T-helper 17 cell (primary cell): ENCODE results near the gene SLBP. TPM values are rescaled to one million over a fixed set of nuclear protein-coding genes. Genes with fewer than 3 reads are reported as not detected.

Experiments
- ATAC-seq: fragments of 150-1000 bp; cut with Tn5 transposase; 2 replicates; pipeline ENCODE4 v1.10.0; 2021; ENCODE audit warnings: mild to moderate bottlenecking, moderate library complexity
- DNase-seq, 3 donors: peaks; one replicate each; pipeline versions ENCODE4 v3.0.0 to v3.0.0-alpha.2; 2020 to 2021
- H3K9me3 ChIP-seq: one replicate; pipeline ENCODE4 v1.7.0; 2013; ENCODE audit warnings: low read length, mild to moderate bottlenecking; ENCODE audit not compliant: control insufficient read depth, poor library complexity, severe bottlenecking
- H3K27ac Mint-ChIP-seq: one replicate; pipeline ENCODE4 v1.8.0; 2022; ENCODE audit warnings: mild to moderate bottlenecking, moderate library complexity, mixed read lengths
- H3K27me3 Mint-ChIP-seq: one replicate; pipeline ENCODE4 v1.8.0; 2022; ENCODE audit warnings: mixed read lengths
- H3K36me3 Mint-ChIP-seq: one replicate; pipeline ENCODE4 v1.8.0; 2022; ENCODE audit warnings: low read depth, mixed read lengths
- H3K4me1 Mint-ChIP-seq: one replicate; pipeline ENCODE4 v1.8.0; 2022; ENCODE audit warnings: mild to moderate bottlenecking, mixed read lengths
- H3K4me3 Mint-ChIP-seq: one replicate; pipeline ENCODE4 v1.8.0; 2022; ENCODE audit warnings: mild to moderate bottlenecking, moderate library complexity, mixed read lengths
- total RNA-seq, 4 donors: library from RNA in 2 of 4; stranded (reverse) in 2 of 4; gene quantifications; one replicate each; pipeline ENCODE4 v1.2.3 and lab custom pipeline; 2022 to 2026

SLBP gene
- total RNA-seq, 2 donors from 2014 or later = 24.9 to 36.0 TPM

DNA sequence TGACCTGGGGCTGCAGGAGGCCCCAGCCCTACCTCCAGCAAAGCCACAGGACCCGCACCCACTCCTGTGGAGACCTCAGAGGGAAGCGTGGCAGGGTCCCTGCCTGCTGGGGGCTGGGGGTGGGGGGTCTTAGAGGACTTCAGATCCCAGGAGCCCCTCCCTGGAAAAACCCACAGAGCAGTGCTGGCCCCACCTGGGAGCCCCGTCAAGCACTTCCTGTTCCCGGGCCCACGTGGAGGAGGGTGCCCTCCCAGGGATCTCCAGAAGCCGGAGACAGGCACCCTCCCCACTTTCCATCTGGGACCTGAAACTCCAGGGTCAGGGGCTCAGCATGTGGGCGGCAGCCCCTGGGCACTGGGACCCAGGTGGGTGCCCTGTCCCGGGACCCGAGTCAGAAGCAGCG lies 41.2 kb upstream of the SLBP start:
- DNase-seq (no peak), ATAC-seq (no peak)
- no peaks in the 10 kb centered on the region for H3K4me1 Mint-ChIP-seq
- H3K36me3 Mint-ChIP-seq = no peaks in the 10 kb centered on the region
- no peak overlapping the region for H3K4me3 Mint-ChIP-seq
- no peaks in the 10 kb centered on the region for H3K27me3 Mint-ChIP-seq
- H3K9me3 ChIP-seq = no peaks in the 10 kb centered on the region
- H3K27ac Mint-ChIP-seq = no peak overlapping the region

- DNase-seq = no peak
- Mint-ChIP-seq H3K36me3 (no peaks in the 10 kb centered on the region), H3K27ac (no peak overlapping the region), H3K27me3 (no peaks in the 10 kb centered on the region), H3K4me3 (no peak overlapping the region), H3K4me1 (no peaks in the 10 kb centered on the region)
- ATAC-seq = peak; percentile 38
- H3K9me3 ChIP-seq = no peaks in the 10 kb centered on the region
Observed at GRCh38 chr4:1752284-1753041, 40.3 kb upstream of the SLBP start.

- no peak overlapping the region for H3K4me3 Mint-ChIP-seq
- no peak for DNase-seq
- no peak for ATAC-seq
- no peak overlapping the region for H3K27ac Mint-ChIP-seq
- no peaks in the 10 kb centered on the region for H3K27me3 Mint-ChIP-seq
- H3K9me3 ChIP-seq = no peaks in the 10 kb centered on the region
- no peaks in the 10 kb centered on the region for H3K4me1 Mint-ChIP-seq
- no peaks in the 10 kb centered on the region for H3K36me3 Mint-ChIP-seq
Observed at GRCh38 chr4:1751919-1752283, 39.8 kb upstream of the SLBP start.

DNA sequence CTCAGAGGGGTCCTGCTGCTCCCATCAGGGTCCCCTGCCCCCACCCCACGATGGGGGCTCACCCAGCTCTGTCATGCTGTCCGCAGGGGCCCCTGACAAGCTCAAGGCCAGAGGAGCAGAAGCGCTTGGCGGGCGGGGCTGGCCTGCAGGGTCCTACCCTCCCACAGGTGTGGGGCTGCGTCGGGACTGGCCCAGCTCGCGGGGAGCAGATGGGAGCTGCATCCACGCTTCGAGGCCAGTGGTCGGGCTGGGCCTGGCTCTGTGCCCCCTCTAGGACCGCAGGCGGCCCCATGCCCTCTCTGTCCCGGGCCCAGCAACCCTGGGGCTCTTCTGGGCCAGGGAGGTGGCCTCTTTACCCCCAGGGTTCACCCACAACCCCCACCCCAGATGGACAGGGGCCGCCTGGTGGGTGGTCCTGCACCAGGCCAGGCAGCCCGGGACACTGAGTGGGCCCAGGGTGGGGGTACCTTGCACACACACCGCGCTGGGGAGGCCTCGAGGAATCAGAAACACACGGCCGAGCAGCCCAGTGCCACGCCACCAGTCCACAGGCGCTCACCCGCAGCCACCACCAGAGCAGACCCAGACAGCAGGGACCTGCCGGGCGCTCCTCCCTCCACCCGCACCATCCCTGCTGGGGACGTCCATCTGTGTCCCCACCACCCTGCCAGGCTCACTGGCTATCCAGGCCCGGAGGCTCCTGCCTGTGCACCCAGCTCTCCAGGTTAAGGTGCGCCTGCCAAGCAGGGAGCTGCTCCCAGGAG lies 39.2 kb upstream of the SLBP start:
- Mint-ChIP-seq H3K4me1 (no peaks in the 10 kb centered on the region), H3K4me3 (no peak overlapping the region)
- no peak for ATAC-seq

GRCh38 chr4:1750381-1751154 lies 38.4 kb upstream of the SLBP start:
- Mint-ChIP-seq H3K4me3 (peak overlapping the region; percentile 41), H3K36me3 (no peaks in the 10 kb centered on the region), H3K27ac (no peak overlapping the region), H3K27me3 (no peaks in the 10 kb centered on the region), H3K4me1 (no peaks in the 10 kb centered on the region)
- DNase-seq (no peak), ATAC-seq (no peak)
- no peaks in the 10 kb centered on the region for H3K9me3 ChIP-seq

More for the DNA sequence above, 39.2 kb upstream of the SLBP start:
- no peak for DNase-seq
- no peak overlapping the region for H3K27ac Mint-ChIP-seq
- H3K9me3 ChIP-seq = no peaks in the 10 kb centered on the region
- H3K36me3 Mint-ChIP-seq = no peaks in the 10 kb centered on the region
- no peaks in the 10 kb centered on the region for H3K27me3 Mint-ChIP-seq

GRCh38 chr4:1749826-1750225 lies 37.7 kb upstream of the SLBP start:
- Mint-ChIP-seq H3K4me3 (no peak overlapping the region), H3K36me3 (no peaks in the 10 kb centered on the region), H3K27me3 (no peaks in the 10 kb centered on the region), H3K27ac (no peak overlapping the region), H3K4me1 (no peaks in the 10 kb centered on the region)
- no peak for DNase-seq
- H3K9me3 ChIP-seq = no peaks in the 10 kb centered on the region
- no peak for ATAC-seq

DNA sequence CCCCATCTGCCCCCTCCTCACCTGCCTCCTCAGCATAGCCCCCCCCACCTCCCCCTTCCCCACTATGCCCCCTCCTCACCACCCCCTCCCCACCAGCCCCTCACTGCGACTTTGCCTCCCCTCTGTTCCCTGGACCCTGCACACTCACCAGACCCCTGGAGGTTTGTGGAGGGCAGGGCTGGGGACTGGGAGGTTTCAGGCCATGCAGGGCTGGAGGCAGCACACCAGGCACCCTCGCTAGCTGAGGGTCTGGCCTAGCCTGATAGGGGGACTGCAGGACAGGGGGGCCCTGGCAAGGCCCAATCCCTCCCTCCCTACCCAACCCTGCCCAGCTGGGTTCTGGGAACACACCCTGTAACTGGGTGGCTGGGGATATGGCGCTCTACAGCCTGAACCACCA lies 37.3 kb upstream of the SLBP start:
- no peaks in the 10 kb centered on the region for H3K27me3 Mint-ChIP-seq
- H3K9me3 ChIP-seq = no peaks in the 10 kb centered on the region
- H3K4me1 Mint-ChIP-seq = no peaks in the 10 kb centered on the region
- ATAC-seq (no peak), DNase-seq (no peak)
- no peak overlapping the region for H3K27ac Mint-ChIP-seq
- no peaks in the 10 kb centered on the region for H3K36me3 Mint-ChIP-seq
- no peak overlapping the region for H3K4me3 Mint-ChIP-seq

DNA sequence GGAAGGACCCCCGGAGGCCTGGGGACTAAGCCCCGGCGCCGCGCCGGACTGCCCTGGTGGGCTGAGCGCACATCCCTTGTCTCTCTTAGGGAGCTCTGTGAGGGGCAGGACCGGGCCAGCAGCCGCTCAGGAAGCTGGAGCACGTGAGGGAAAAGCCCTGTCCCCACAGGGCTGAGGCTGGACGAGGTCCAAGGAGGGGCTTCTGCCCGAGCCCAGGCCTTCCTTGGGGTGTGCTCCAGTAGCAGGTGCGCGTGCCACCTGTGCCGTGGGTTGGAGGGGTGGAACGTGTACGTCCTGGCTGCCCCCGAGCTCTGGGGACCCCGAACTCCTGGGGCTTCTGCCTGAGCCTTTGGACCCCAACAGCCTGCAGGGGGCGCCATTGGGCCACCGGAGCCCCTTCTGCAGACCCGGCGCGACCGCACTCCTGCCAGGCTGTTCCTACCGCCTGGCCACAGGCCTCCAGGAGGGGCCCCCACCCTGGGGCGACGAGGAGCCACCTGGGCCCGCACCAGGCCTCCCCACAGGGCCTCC lies 36.4 kb upstream of the SLBP start:
- Mint-ChIP-seq H3K36me3 (no peaks in the 10 kb centered on the region), H3K4me1 (no peaks in the 10 kb centered on the region), H3K27me3 (no peaks in the 10 kb centered on the region), H3K4me3 (no peak overlapping the region), H3K27ac (no peak overlapping the region)
- peak; percentile 65 for ATAC-seq
- peak; percentile 68 to 78 (median 75) for DNase-seq
- H3K9me3 ChIP-seq = no peaks in the 10 kb centered on the region

DNA sequence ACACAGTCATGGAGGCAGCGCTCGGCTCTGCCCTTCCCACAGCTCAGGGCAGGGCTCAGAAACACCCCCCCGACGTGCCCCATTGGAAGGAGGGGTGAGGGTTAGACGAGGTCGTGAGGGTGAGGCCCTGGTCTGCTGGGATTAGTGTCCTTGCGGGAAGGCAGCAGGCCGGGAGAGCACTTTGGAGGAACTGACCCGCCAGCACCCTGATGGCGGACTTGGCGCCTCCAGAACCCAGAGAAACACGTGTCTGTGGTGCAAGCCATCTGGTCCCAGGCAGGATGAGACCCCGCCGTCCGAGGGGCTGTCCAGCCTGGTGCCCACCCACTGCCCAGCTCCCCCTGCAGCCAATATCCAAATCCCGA lies 35.5 kb upstream of the SLBP start:
- H3K27me3 Mint-ChIP-seq = no peaks in the 10 kb centered on the region
- DNase-seq (no peak), ATAC-seq (no peak)
- H3K4me3 Mint-ChIP-seq = peak overlapping the region; percentile 7
- H3K36me3 Mint-ChIP-seq = no peaks in the 10 kb centered on the region
- no peaks in the 10 kb centered on the region for H3K4me1 Mint-ChIP-seq
- no peak overlapping the region for H3K27ac Mint-ChIP-seq
- no peaks in the 10 kb centered on the region for H3K9me3 ChIP-seq

DNA sequence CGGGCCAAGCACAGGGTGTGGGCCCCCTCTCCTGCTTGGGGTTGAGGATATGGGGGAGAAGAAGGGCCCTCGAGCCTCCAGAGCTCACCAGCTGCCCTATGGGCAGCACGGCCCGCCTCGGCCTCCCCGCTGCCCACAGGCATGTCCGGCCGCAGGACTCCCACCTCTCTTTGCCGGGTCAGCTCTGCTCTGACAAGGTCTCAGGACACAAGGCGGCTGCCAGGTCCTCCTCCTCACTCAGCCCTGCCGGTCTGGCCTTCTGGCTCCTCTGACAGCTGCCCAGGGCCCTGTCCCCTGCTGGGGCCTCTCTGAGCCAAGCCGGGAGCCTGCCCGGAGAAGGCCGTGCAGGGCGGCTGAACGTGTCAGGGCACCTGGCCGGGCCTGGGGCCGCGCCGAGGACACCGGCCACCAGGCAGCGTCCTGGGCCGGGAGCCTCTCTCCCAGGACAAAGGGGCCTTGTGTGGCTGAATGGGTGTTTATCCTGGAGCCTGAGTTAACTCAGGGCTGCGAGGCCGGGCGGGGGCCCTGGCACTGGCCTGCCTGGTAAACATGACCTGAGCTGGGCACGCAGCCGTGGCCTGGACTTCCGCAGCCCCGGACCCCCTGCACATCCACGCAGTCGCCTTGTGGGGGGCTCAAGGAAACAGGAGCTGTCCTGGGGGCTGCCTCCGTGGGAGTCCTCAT lies 34.9 kb upstream of the SLBP start:
- Mint-ChIP-seq H3K27me3 (no peaks in the 10 kb centered on the region), H3K27ac (no peak overlapping the region), H3K4me3 (peak overlapping the region; percentile 7), H3K4me1 (no peaks in the 10 kb centered on the region), H3K36me3 (no peaks in the 10 kb centered on the region)
- ATAC-seq = no peak
- H3K9me3 ChIP-seq = no peaks in the 10 kb centered on the region
- DNase-seq = no peak

DNA sequence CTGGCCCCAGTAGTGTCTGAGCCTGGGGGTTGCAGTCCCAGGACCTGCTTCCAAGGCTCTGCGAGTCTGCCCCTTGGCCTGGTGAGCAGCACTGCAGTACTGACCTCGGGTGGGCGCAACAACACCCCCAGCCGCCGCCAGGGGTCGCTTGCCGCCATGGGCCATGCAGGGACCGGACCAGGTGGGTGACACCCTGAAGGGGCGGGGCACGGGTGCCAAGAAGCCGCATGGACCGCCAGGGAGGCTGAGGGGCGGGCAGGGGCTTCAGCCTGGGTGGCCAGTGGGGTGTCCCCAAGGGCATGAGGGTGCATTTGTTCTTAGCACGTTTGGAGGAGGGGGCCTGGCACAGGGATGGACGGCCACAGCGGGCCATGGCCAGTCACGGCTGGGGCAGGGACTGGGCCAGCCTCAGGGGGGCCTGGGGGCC lies 34.2 kb upstream of the SLBP start:
- DNase-seq = peak; percentile 59 to 73 (median 66)

GRCh38 chr4:1745697-1746096 lies 33.6 kb upstream of the SLBP start:
- no peak overlapping the region for H3K27ac Mint-ChIP-seq

More for the DNA sequence above, 34.2 kb upstream of the SLBP start:
- peak; percentile 73 for ATAC-seq
- Mint-ChIP-seq H3K4me3 (no peak overlapping the region), H3K27me3 (no peaks in the 10 kb centered on the region), H3K27ac (no peak overlapping the region), H3K36me3 (no peaks in the 10 kb centered on the region), H3K4me1 (no peaks in the 10 kb centered on the region)
- no peaks in the 10 kb centered on the region for H3K9me3 ChIP-seq

GRCh38 chr4:1745165-1745564 lies 33.0 kb upstream of the SLBP start:
- Mint-ChIP-seq H3K4me1 (no peaks in the 10 kb centered on the region), H3K36me3 (peaks cover 2% of the 10 kb centered on the region), H3K4me3 (no peak overlapping the region), H3K27ac (no peak overlapping the region), H3K27me3 (no peaks in the 10 kb centered on the region)
- DNase-seq = no peak
- ATAC-seq = no peak
- H3K9me3 ChIP-seq = no peaks in the 10 kb centered on the region

More at GRCh38 chr4:1745697-1746096, 33.6 kb upstream of the SLBP start:
- ATAC-seq = no peak
- Mint-ChIP-seq H3K4me3 (no peak overlapping the region), H3K27me3 (no peaks in the 10 kb centered on the region), H3K4me1 (no peaks in the 10 kb centered on the region), H3K36me3 (peaks cover 2% of the 10 kb centered on the region)
- DNase-seq = no peak
- no peaks in the 10 kb centered on the region for H3K9me3 ChIP-seq
